GM23248 (cell line): ENCODE data around the gene TICAM1.

ENCODE experiments used
- EZH2 ChIP-seq: fragments of 200-600 bp; sonication (generic); IDR thresholded peaks from 2 replicates; pipeline ENCODE4 v1.6.1; 2018; ENCODE audit warnings: antibody characterized with exemption, mild to moderate bottlenecking; ENCODE audit not compliant: insufficient read depth, poor library complexity, severe bottlenecking
- EZH2phosphoT487 ChIP-seq: fragments of 200-600 bp; sonication (generic); IDR thresholded peaks from 2 replicates; pipeline ENCODE4 v1.6.1; 2018; ENCODE audit warnings: antibody characterized with exemption, moderate library complexity, mild to moderate bottlenecking, low read depth; ENCODE audit not compliant: insufficient read depth

GRCh38 chr19:4877753-4878490, 46.4 kb upstream of the TICAM1 start:
- TF ChIP-seq EZH2phosphoT487, result no peak
- TF ChIP-seq EZH2, result no peak
